GM18517 (cell line): Measurements from ENCODE around the gene WDFY1.

Source experiments
- ATAC-seq: cut with Tn5 transposase; IDR thresholded peaks from one replicate; pipeline ENCODE4 v1.9.1; 2021; ENCODE audit warnings: mild to moderate bottlenecking, moderate library complexity; ENCODE audit not compliant: unreplicated experiment

Gene WDFY1

DNA sequence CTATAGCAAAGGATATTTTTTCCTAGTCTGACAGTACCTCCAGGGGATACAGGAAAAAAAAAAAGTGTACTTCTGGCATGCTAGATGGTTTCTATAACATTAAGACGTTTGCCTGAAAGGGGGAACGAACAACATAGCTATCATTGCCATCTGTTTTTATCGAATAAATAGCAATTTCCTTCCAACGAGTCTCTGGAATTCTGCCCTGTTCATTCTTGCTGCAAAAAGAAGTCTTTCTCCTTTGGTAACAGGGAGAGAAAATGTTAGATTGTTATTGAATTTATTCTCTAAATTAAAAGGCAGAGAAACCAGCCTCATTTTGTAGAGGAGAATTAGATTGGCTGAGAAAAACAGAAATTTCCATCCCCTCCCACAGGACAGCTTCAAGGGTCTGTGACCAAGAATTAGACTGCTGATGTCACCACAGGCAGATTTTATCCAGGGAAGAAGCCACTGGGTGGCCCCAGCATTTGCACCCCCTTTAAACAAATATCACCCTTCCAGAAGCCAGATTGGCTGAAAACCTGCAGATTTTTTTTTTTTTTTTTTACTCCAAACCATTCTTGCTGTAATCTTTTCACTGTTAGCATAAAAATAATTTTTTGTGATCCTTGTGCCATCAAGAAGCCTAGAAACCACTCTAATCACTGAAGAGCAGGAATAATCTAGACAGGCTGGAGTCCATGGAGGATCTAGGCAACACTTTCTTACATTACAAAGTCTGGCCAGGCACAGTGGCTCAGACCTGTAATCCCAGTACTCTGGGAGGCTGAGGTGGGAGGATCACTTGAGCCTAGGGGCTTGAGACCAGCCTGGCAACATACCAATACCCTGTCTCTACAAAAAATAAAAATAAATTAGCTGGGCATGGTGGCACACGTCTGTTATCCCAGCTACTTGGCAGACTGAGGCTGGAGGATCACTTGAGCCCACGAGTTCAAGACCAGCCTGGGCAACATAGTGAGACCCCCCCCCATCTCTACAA is 12.0 kb downstream of the WDFY1 start:
- ATAC-seq = no peak

DNA sequence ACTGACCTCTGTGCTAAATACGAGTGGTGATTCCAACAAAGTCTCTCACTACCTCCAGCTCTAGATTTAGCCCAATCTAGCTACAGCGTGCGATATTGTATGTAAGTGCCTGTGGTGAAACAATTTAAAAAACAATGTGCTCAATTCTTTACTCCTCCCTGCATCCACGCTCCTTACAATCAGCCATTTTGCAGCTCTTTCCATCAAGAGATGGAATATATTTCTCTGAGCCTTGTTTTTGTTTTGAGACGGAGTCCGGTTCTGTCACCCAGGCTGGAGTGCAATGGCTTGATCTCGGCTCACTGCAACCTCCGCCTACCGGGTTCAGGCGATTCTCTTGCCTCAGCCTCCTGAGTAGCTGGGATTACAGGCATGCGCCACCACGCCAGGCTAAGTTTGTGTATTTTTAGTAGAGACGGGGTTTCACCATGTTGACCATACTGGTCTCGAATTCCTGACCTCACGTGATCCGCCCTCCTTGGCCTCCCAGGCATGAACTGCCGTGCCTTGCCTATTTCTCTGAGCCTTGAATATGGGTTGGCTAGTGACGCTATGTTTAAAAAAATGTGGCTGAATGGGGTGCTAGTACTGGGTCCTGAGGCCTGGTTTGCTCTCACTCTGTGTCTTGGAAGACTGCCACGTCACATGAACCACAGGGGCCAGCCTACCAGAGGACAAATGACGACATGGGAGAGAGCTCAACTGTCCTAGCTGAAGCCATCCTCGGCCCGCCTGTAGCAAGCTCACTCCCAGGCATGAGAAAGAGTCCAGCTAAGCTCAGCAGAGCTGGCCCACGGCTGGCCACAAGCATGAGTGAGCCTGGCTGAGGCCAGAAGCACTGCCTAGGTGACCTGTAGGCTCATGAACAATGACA is 14.8 kb downstream of the WDFY1 start:
- no peak for ATAC-seq

DNA sequence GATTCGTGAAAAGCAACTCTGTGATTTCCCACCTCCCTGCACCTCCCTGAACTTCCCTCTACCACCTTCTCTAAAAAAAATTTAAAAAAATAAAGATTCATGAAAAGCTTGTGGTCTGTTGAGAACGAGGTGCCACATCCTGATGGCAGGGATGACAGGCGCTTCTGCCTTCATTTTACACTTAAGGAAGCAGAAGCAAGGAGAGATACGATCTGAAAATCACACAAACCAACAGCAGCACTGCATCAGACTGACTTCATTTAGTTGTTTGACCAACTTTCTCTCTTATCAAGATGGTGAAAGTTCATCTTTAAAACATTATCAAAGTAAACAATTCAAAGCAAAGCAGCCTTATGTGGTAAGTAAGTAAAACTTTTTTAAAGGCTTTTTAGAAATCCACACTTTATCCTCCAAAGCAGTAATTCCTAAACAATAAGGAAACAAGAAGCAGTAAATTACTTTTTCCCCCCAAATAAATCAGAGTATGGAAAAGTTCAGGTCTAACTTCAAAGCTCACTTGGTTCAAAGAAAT is 15.5 kb downstream of the WDFY1 start:
- no peak for ATAC-seq

GRCh38 chr2:223928113-223929006 is 16.8 kb downstream of the WDFY1 start:
- ATAC-seq = no peak

GRCh38 chr2:223925106-223925505 is 20.0 kb downstream of the WDFY1 start:
- no peak for ATAC-seq

GRCh38 chr2:223923976-223924375 is 21.2 kb downstream of the WDFY1 start:
- ATAC-seq = no peak

- no peak for ATAC-seq
These were observed 22.8 kb downstream of the WDFY1 start for GRCh38 chr2:223922308-223922707.

DNA sequence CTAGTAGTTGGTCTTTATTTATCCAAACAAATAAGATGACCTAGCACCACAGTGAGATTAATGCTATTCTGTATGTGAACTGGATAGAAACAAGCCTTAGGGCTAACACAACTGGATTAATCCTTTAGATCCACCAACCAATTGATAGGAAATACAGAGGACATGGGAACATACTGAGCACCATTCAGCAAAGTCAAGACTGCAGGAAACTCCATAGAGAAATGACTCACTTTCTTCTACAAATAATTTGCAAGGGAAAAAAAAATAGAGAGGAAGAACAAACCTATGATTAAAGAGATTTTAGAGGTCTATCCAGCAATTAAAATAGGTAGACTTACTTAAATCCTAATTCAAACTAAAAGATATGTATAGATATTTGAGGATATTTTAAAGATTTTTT is 23.9 kb downstream of the WDFY1 start:
- no peak for ATAC-seq

DNA sequence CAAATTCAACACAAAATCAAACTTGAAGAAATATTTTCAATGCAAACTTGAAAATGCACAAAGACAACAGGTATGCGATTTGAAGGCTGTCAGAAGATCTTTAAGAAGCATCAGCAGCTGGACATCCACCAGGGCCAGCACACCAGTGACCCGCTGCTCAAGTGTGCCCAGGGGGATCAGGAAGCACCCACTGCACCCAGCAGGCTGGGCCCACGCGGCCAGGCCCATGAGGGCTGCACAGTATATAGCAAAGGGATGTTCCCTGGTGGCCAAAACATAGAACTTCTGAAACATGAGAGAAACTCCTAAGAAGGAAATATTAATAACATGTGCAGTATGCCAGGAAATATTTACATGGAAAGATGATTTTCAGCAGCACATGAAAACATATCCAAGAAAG is 25.0 kb downstream of the WDFY1 start:
- ATAC-seq = no peak

DNA sequence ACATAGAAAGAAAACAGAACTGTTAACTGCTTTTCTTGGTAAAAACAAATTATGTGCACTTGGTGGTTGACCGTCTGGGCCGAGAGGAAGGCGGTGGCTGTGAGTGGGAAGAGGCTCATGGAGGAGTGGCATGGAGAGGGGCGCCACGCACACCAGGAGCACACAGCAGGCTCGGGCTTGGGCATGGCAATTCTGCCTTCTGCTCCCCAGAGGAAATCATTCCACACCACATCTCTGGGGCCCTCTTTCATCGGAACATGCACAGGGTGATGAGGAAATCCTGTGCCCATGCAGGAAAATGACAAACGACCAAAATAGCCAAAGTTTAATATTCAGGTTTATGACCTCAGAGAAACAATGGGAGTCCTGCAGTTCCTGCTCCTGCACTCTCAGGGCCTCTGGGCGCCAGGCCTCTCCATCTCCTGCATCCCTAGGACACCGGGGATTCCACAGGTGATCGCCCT is 26.4 kb downstream of the WDFY1 start:
- no peak for ATAC-seq

DNA sequence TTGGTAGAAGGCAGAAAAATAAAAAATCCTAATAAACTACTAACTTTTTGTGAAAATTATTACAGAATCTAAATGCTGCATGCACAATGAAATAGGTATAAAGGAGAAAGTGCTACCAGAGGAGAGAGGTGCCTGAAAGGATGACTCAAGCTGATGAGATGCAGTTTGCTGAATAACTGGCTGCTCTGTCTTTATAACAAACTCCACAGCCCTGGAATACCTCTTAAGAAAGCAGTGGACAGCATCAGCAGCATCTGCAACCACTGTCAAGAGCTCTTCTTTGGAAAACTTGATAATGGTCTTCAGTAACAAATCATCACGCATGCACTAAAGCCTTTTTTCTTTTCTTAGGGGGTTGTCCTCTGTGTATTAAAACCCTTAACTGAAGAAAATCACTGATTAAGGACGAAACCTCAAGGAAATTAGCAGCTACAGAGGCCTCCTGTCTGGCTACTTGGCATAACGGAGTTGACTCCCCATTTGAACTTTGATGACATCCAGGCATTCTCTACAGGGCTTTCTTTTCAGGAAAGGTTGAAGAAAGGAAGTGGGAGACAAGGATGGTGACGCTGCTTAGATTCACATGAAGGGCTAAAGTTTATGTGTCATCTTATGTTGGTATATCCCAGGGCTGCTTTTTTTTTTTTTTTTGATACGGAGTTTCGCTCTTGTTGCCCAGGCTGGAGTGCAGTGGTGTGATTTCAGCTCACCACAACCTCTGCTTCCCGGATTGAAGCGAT is 28.8 kb downstream of the WDFY1 start:
- no peak for ATAC-seq

DNA sequence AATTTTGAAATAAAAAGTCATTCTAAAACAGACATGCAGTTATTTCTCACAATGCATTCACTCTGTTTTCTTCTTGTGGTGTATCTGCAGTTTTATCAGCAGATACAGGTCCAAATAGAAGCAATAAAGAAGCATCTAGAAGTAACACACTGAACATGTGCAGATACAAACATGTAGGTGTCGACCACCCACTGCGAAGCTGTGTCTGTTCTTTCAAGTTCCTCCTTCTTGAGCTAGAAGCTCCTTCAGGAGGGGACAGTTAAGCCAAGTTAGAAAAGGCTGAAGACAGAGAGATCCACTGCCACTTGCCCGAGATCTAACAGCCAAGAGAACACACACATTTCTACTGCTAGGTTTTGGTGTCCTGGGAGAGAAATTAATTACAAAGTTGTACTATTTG is 30.1 kb downstream of the WDFY1 start:
- ATAC-seq = no peak

DNA sequence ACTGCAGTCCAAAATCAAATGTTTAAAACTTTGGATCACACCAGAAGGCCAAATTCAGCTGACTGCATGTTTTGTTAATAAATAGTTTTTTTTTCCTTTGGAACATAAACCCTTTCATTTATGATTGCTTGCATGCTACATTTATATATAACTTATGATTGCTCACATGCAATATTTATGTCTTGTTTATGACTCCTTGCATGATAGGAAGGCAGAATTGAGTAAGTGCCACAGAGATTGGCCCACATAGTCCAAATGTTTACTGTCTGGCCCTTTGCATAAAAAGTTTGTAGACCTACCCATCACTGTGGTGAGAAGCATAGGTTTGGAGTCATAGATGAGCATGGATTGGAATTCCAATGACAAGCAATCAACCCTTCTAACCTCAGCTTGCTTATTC is 30.8 kb downstream of the WDFY1 start:
- no peak for ATAC-seq

DNA sequence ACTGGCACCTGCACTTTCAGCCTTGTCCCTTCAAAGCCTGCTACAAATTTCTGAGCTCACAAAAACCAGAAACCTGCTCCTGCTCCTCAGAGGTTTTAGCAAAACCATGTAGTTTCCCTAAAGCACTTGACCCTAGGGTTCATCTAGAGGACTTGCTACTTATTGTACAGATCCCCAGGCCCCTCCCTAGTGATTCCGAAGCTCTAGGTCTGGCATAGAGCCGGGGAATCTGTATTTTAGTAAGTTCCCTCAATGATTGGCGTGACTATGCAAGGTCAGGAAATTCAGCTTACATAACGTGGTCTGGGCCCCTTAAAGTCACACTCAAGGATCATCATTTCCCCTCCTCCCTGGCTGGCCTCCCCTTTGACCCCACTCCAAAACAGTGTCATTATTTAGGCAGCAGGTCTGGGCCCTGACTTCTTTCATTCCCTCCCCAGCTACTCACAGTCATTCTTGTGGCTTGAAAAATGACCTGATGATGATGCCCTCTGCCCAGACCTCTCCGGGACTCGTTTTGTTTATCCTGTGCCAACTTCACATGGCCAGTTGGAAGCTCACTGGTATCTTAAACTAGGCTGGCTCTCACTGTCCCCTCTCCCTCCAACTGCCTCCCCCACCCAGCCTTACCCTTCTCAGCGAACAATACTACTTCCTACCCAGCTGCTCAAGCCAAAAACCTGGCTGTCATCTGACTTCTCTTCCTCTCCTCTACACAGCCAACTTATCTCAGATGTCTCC is 36.0 kb downstream of the WDFY1 start:
- no peak for ATAC-seq

- no peak for ATAC-seq
These were observed 36.7 kb downstream of the WDFY1 start for GRCh38 chr2:223908304-223908998.

- ATAC-seq = no peak
These were observed 39.1 kb downstream of the WDFY1 start for GRCh38 chr2:223905996-223906395.

DNA sequence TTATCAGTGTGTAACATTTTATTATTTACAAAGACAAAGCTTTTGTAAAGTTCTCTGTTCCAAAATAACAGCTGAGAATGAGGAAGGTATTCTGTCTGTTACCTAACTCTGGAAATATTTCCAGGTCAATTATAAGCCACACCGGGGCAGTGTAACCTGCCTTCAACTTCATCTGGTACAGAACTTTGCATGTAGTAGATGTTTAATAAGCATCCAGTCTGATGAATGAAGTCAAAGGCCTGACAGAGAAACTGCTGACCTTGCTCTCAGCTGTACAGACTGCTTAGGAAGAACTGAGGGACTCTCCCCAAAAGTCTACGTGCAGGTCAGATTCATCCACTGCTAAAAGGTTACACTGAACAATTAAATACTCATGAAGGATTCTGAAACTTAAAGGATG is 43.3 kb downstream of the WDFY1 start:
- no peak for ATAC-seq

DNA sequence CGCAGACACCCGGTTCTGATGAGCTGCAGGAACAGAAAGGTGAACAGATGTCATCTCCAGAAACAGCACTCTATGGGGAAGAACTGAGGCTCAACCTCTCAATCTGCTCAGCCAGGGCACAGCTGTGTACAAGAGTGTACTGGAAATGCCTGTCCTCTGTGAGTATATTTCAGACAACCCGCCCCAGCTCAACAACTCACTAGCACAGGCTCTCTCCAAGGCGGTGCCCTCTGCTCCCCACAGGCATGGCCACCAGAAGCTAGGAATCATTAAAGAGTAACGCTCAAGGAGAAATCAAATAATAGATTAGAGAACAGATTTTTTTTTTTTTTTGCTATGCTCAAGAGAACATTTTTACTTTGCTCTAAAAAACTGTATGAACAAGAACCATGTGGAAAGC is 43.8 kb downstream of the WDFY1 start:
- no peak for ATAC-seq
